ENCODE data around the gene ETHE1. TPM values are rescaled to one million over a fixed set of nuclear protein-coding genes. Genes with fewer than 3 reads are reported as not detected.

The ETHE1 gene
- total and polyA plus RNA-seq, 4 donors: 22.2 to 30.4 (median 24.9) TPM

DNA sequence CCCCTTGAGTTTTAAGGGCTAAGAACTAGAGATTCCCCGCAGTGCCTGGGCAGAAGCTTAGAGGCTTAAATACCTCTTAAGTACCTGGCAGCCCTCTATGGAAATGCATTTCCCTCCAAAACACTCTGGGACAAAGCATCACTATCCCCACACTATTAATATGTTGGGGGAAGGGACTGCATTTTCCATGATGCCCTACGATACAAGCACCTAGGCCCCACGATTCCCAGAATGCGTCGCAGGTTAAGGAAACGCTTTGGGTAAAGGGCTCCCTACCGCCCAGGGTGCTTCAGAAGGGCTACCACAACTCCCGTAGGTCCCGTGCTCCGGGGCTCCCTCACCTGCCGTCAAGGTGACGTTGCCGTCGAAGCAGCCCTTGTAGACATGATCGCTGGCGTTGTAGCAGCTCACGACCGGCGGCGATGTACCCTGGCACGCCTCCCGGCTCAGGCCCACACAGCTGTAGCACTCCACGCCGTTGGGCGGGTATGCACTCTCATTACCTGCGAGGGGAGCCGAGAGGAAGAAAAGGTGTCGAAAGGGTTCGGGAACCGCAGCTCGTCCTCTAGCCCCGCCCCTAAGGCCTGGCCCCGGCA lies 64.1 kb downstream of the ETHE1 start:
- 5% methylated on average over 33 of the region's 33 CpGs for WGBS (ENCODE audit: insufficient coverage)
- H3K4me1 ChIP-seq (ENCODE audit: control insufficient read depth, insufficient read depth, low read length): peaks cover 30% of the 10 kb centered on the region
- peak overlapping the region; percentile 90 for H3K27ac ChIP-seq (ENCODE audit: low read depth, low read length)
- peak overlapping the region; percentile 77 for H3K4me3 ChIP-seq (ENCODE audit: low read depth, low read length)
- H3K36me3 ChIP-seq (ENCODE audit: control insufficient read depth, insufficient read depth, low read length): peaks cover 3% of the 10 kb centered on the region
- H3K9me3 ChIP-seq (ENCODE audit: control insufficient read depth, insufficient read depth, low read length): no peaks in the 10 kb centered on the region
- no peak for DNase-seq (ENCODE audit: low read depth in 4 of 6, low spot score in 6 of 6)
- peaks cover 27% of the 10 kb centered on the region for H3K27me3 ChIP-seq (ENCODE audit: control insufficient read depth, insufficient read depth, low read length)

- H3K4me3 ChIP-seq (ENCODE audit: low read depth, low read length): no peak overlapping the region
- 89% methylated on average over 5 of the region's 7 CpGs for WGBS (ENCODE audit: insufficient coverage)
- no peak overlapping the region for H3K27ac ChIP-seq (ENCODE audit: low read depth, low read length)
- no peaks in the 10 kb centered on the region for H3K9me3 ChIP-seq (ENCODE audit: control insufficient read depth, insufficient read depth, low read length)
- H3K27me3 ChIP-seq (ENCODE audit: control insufficient read depth, insufficient read depth, low read length): peaks cover 27% of the 10 kb centered on the region
- no peak for DNase-seq (ENCODE audit: low read depth in 4 of 6, low spot score in 6 of 6)
- H3K4me1 ChIP-seq (ENCODE audit: control insufficient read depth, insufficient read depth, low read length): peaks cover 30% of the 10 kb centered on the region
- H3K36me3 ChIP-seq (ENCODE audit: control insufficient read depth, insufficient read depth, low read length): peaks cover 3% of the 10 kb centered on the region
These were observed 64.6 kb downstream of the ETHE1 start for GRCh38 chr19:43462383-43462782.

DNA sequence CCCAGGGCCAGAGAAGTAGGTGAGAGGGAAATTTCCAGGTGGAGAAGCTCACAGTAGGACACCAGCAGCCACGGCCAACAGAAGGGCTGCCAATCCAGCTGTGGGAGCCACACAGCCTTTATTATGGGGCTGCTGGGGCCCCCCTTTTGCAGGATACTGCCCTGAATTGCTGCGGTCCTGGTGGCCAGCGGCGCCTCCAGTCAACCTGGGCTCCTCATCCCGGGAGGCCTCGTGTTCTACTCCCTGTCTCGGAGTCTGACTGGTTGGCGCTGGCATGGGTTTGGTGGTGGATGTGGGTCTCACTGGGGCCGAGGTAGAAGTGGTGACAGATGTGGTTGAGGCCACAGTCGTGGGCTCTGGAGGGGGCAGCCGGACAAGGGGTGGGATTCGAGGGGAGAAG lies 65.7 kb downstream of the ETHE1 start:
- H3K4me1 ChIP-seq (ENCODE audit: control insufficient read depth, insufficient read depth, low read length): peaks cover 30% of the 10 kb centered on the region
- no peak overlapping the region for H3K4me3 ChIP-seq (ENCODE audit: low read depth, low read length)
- no peak overlapping the region for H3K27ac ChIP-seq (ENCODE audit: low read depth, low read length)
- no peak for DNase-seq (ENCODE audit: low read depth in 4 of 6, low spot score in 6 of 6)
- H3K9me3 ChIP-seq (ENCODE audit: control insufficient read depth, insufficient read depth, low read length): no peaks in the 10 kb centered on the region
- H3K27me3 ChIP-seq (ENCODE audit: control insufficient read depth, insufficient read depth, low read length): peaks cover 27% of the 10 kb centered on the region
- peaks cover 3% of the 10 kb centered on the region for H3K36me3 ChIP-seq (ENCODE audit: control insufficient read depth, insufficient read depth, low read length)
- 92% methylated on average over 12 of the region's 12 CpGs for WGBS (ENCODE audit: insufficient coverage)

DNA sequence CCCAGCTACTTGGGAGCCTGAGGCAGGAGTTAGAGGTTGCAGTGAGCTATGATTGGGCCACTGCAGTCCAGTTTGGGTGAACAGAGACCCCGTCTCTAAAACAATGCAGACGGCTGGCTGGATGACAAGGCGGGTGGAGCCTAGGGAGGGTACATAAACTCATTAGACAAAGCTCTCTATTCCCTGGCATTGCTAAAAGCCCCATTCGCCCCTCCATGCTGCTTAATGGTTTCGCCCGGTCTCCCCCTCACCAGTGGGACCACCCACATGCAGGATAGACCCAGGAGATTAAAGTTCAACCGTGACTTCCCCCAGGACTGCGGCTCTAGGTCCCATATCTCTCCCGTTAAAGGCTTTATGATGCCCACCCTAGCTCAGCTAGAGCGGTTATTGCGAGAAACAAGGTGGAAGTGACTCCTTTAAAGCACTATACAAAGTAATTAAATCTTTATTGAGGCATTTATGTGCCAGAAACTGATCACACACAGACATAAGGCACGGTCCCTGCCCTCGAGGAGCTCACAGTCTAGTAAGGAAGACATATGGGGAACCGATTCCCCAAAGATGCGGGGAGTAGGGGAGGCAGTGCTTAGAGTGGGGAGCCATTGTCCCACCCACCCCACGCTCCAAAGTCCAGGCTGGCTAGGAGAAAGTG lies 66.5 kb downstream of the ETHE1 start:
- Histone ChIP-seq H3K36me3 (ENCODE audit: control insufficient read depth, insufficient read depth, low read length) (peaks cover 3% of the 10 kb centered on the region), H3K4me3 (ENCODE audit: low read depth, low read length) (no peak overlapping the region), H3K27me3 (ENCODE audit: control insufficient read depth, insufficient read depth, low read length) (peaks cover 19% of the 10 kb centered on the region), H3K9me3 (ENCODE audit: control insufficient read depth, insufficient read depth, low read length) (no peaks in the 10 kb centered on the region), H3K27ac (ENCODE audit: low read depth, low read length) (no peak overlapping the region), H3K4me1 (ENCODE audit: control insufficient read depth, insufficient read depth, low read length) (peaks cover 27% of the 10 kb centered on the region)
- DNase-seq (ENCODE audit: low read depth in 4 of 6, low spot score in 6 of 6): no peak
- 46% methylated on average over 6 of the region's 16 CpGs for WGBS (ENCODE audit: insufficient coverage)

GRCh38 chr19:43457809-43458208 lies 69.2 kb downstream of the ETHE1 start:
- no peak overlapping the region for H3K27ac ChIP-seq (ENCODE audit: low read depth, low read length)
- WGBS (ENCODE audit: insufficient coverage): 88% methylated on average over 4 of the region's 4 CpGs
- H3K4me1 ChIP-seq (ENCODE audit: control insufficient read depth, insufficient read depth, low read length): peaks cover under 1% of the 10 kb centered on the region
- H3K9me3 ChIP-seq (ENCODE audit: control insufficient read depth, insufficient read depth, low read length): no peaks in the 10 kb centered on the region
- H3K4me3 ChIP-seq (ENCODE audit: low read depth, low read length): no peak overlapping the region
- no peaks in the 10 kb centered on the region for H3K27me3 ChIP-seq (ENCODE audit: control insufficient read depth, insufficient read depth, low read length)
- H3K36me3 ChIP-seq (ENCODE audit: control insufficient read depth, insufficient read depth, low read length): peaks cover 3% of the 10 kb centered on the region
- DNase-seq (ENCODE audit: low read depth in 4 of 6, low spot score in 6 of 6): no peak

Other genes starting within 250 kb of the ETHE1 start
- gene CD177, start 173.5 kb downstream of the ETHE1 start, total RNA-seq: 10 to 100 TPM in 1 of 2 donors, 1 to 10 TPM in 1; 4.8 to 24.1 TPM
- 1 to 10 TPM in 1 of 2 donors, not detected in 1; 2.5 TPM for gene CD177, start 173.5 kb downstream of the ETHE1 start, polyA plus RNA-seq (ENCODE audit: insufficient read length in 2 of 2)
- not detected for gene TEX101, start 112.3 kb downstream of the ETHE1 start, total RNA-seq
- gene TEX101, start 112.3 kb downstream of the ETHE1 start, polyA plus RNA-seq (ENCODE audit: insufficient read length in 2 of 2): under 1 TPM in 1 of 2 donors, not detected in 1; 0.18 TPM
- gene LYPD3, start 61.6 kb downstream of the ETHE1 start, total RNA-seq: 1 to 10 TPM in 1 of 2 donors, under 1 TPM in 1; 0.20 to 1.2 TPM
- 1 to 10 TPM; 1.3 to 2.1 TPM for gene LYPD3, start 61.6 kb downstream of the ETHE1 start, polyA plus RNA-seq (ENCODE audit: insufficient read length in 2 of 2)
- gene PHLDB3, start 22.5 kb downstream of the ETHE1 start, total RNA-seq: 10 to 100 TPM in 1 of 2 donors, 1 to 10 TPM in 1; 6.0 to 13.1 TPM
- 10 to 100 TPM in 1 of 2 donors, 1 to 10 TPM in 1; 8.6 to 12.1 TPM for gene PHLDB3, start 22.5 kb downstream of the ETHE1 start, polyA plus RNA-seq (ENCODE audit: insufficient read length in 2 of 2)
- gene ZNF575, start 6.0 kb upstream of the ETHE1 start, total RNA-seq: under 1 TPM; 0.40 to 0.94 TPM
- 10 to 100 TPM in 1 of 2 donors, 1 to 10 TPM in 1; 6.4 to 11.2 TPM for gene ZNF575, start 6.0 kb upstream of the ETHE1 start, polyA plus RNA-seq (ENCODE audit: insufficient read length in 2 of 2)
- gene XRCC1, start 48.3 kb upstream of the ETHE1 start, total RNA-seq: 10 to 100 TPM; 10.4 to 44.5 TPM
- gene XRCC1, start 48.3 kb upstream of the ETHE1 start, polyA plus RNA-seq (ENCODE audit: insufficient read length in 2 of 2): 10 to 100 TPM; 49.4 to 53.2 TPM
- gene PINLYP, start 48.6 kb upstream of the ETHE1 start, total RNA-seq: 10 to 100 TPM in 1 of 2 donors, 1 to 10 TPM in 1; 3.4 to 13.7 TPM
- 10 to 100 TPM; 12.9 to 21.6 TPM for gene PINLYP, start 48.6 kb upstream of the ETHE1 start, polyA plus RNA-seq (ENCODE audit: insufficient read length in 2 of 2)
- 10 to 100 TPM; 25.2 to 60.9 TPM for gene IRGQ, start 68.9 kb upstream of the ETHE1 start, total RNA-seq
- gene IRGQ, start 68.9 kb upstream of the ETHE1 start, polyA plus RNA-seq (ENCODE audit: insufficient read length in 2 of 2): 10 to 100 TPM; 40.9 to 50.9 TPM
- 10 to 100 TPM in 1 of 2 donors, 1 to 10 TPM in 1; 8.0 to 12.1 TPM for gene ZNF576, start 69.4 kb upstream of the ETHE1 start, total RNA-seq
- 10 to 100 TPM; 18.4 to 18.8 TPM for gene ZNF576, start 69.4 kb upstream of the ETHE1 start, polyA plus RNA-seq (ENCODE audit: insufficient read length in 2 of 2)
- gene SRRM5, start 84.9 kb upstream of the ETHE1 start, total RNA-seq: under 1 TPM; 0.10 to 0.22 TPM
- gene SRRM5, start 84.9 kb upstream of the ETHE1 start, polyA plus RNA-seq (ENCODE audit: insufficient read length in 2 of 2): 1 to 10 TPM; 1.2 to 2.5 TPM
- 100 to 1,000 TPM in 1 of 2 donors, 10 to 100 TPM in 1; 66.1 to 123 TPM for gene ZNF428, start 92.4 kb upstream of the ETHE1 start, total RNA-seq
- 100 to 1,000 TPM; 290 to 305 TPM for gene ZNF428, start 92.4 kb upstream of the ETHE1 start, polyA plus RNA-seq (ENCODE audit: insufficient read length in 2 of 2)
- 10 to 100 TPM; 92.3 to 99.3 TPM for gene CADM4, start 112.6 kb upstream of the ETHE1 start, total RNA-seq
- gene CADM4, start 112.6 kb upstream of the ETHE1 start, polyA plus RNA-seq (ENCODE audit: insufficient read length in 2 of 2): 100 to 1,000 TPM; 313 to 325 TPM
- gene PLAUR, start 143.0 kb upstream of the ETHE1 start, total RNA-seq: 1 to 10 TPM; 6.9 to 9.0 TPM
- 1 to 10 TPM; 5.7 to 7.4 TPM for gene PLAUR, start 143.0 kb upstream of the ETHE1 start, polyA plus RNA-seq (ENCODE audit: insufficient read length in 2 of 2)
- gene IRGC, start 188.9 kb upstream of the ETHE1 start, total RNA-seq: not detected
- gene IRGC, start 188.9 kb upstream of the ETHE1 start, polyA plus RNA-seq (ENCODE audit: insufficient read length in 2 of 2): not detected
- 10 to 100 TPM in 1 of 2 donors, 1 to 10 TPM in 1; 9.2 to 36.6 TPM for gene SMG9, start 227.8 kb upstream of the ETHE1 start, total RNA-seq
- 100 to 1,000 TPM in 1 of 2 donors, 10 to 100 TPM in 1; 76.5 to 110 TPM for gene SMG9, start 227.8 kb upstream of the ETHE1 start, polyA plus RNA-seq (ENCODE audit: insufficient read length in 2 of 2)